OCI-LY1 (cell line): ENCODE measurements around the gene AIP.

Experiments used
- EZH2 ChIP-seq: fragments of 200-600 bp; sonication (generic), shearing (Covaris generic); IDR thresholded peaks from 2 replicates; pipeline ENCODE4 v1.8.0; 2017; ENCODE audit warnings: borderline replicate concordance, mixed run types, mild to moderate bottlenecking, antibody characterized with exemption, low read length, moderate library complexity, mixed read lengths
- TF ChIP-seq, protein P1 (sequence below): fragments of 200-600 bp; sonication (generic), shearing (Covaris generic); IDR thresholded peaks from 2 replicates; pipeline ENCODE4 v1.5.1; 2017; ENCODE audit warnings: mild to moderate bottlenecking, antibody characterized with exemption, low read length, moderate library complexity, mixed read lengths

DNA sequence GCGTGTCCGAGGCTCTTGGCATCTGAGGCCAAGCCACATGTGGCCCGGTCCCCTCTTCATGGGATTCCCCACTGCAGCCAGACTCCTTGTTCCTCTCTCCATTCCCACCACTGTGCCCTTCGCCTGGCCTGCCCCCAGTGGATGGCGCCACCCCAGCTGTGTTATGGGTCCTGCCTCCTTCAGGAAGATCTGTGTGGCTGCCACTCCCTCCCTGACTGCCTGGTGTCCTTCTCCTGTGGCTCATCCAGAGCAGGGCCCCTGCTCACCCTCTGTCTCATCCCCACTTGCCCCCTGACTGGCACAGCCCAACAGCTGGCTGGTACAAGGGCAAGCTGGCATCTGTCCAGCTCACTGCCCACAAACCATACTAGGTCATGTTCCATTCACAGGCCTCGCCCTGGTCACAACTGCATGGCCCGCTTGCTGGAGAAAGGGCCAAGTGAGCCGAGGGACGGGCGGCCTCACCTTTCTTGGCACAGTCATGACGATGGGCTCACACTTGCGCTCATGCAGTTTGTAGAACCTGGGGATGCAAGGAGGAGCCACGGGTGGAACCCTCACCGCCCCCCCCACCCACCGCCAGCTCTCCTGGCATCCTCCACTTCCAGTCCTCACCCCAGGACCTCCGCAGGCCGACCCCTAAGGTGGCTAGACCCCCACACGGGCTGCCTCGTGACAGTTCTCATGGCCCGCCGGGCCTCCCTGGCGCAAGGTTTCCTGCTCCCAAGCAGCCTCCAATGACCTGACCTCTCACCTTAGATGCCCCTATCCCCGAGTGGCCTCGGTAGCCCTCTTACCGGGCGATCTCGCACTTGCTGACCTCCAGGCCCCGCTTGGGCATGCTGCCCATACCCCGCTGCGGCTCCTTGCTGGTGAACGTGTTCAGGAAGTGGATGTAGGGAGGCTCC is 43.3 kb upstream of the AIP start:
- TF ChIP-seq, protein P1, sequence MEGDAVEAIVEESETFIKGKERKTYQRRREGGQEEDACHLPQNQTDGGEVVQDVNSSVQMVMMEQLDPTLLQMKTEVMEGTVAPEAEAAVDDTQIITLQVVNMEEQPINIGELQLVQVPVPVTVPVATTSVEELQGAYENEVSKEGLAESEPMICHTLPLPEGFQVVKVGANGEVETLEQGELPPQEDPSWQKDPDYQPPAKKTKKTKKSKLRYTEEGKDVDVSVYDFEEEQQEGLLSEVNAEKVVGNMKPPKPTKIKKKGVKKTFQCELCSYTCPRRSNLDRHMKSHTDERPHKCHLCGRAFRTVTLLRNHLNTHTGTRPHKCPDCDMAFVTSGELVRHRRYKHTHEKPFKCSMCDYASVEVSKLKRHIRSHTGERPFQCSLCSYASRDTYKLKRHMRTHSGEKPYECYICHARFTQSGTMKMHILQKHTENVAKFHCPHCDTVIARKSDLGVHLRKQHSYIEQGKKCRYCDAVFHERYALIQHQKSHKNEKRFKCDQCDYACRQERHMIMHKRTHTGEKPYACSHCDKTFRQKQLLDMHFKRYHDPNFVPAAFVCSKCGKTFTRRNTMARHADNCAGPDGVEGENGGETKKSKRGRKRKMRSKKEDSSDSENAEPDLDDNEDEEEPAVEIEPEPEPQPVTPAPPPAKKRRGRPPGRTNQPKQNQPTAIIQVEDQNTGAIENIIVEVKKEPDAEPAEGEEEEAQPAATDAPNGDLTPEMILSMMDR, result peak; percentile 40; the same call in 1 of the 2 replicates
- TF ChIP-seq EZH2, result no peak
